ENCODE results near the gene RNF130.

Gene RNF130

DNA sequence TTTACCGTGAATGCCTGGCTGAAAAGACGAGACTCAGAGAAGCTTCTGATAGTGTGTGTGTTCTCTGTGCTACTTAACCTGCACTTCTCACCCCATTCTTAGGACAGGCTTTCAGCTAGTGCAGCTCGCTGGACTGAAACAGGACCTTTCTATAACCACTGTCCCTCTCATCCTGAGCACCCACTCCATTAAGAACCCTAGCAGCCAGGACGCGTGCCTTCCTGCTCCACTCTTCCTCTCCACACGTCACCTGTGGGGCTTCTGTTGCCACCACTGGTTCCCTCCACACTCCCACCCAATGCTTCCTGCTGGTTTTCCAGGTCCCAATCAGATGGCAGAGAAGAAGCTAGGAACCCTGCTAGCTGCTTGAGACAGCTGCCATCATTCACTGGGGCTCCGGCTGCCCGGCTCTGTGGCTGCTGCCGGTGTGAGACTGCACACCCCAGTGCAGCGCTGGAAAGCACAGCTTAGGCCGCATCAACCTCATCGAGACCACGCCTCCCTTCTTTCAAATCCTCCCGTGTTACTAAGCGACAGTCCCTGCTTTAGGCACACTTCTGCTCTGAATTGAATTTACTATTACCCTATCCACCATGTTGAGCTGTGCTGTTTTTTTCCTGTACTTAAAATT, 44.0 kb downstream of the RNF130 start:
- H3K9ac ChIP-seq (ENCODE audit: low read length): no peak overlapping the region
- TF ChIP-seq, protein P1, sequence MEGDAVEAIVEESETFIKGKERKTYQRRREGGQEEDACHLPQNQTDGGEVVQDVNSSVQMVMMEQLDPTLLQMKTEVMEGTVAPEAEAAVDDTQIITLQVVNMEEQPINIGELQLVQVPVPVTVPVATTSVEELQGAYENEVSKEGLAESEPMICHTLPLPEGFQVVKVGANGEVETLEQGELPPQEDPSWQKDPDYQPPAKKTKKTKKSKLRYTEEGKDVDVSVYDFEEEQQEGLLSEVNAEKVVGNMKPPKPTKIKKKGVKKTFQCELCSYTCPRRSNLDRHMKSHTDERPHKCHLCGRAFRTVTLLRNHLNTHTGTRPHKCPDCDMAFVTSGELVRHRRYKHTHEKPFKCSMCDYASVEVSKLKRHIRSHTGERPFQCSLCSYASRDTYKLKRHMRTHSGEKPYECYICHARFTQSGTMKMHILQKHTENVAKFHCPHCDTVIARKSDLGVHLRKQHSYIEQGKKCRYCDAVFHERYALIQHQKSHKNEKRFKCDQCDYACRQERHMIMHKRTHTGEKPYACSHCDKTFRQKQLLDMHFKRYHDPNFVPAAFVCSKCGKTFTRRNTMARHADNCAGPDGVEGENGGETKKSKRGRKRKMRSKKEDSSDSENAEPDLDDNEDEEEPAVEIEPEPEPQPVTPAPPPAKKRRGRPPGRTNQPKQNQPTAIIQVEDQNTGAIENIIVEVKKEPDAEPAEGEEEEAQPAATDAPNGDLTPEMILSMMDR (IDR thresholded peaks at IDR 0.05; ENCODE audit: low read depth, low read length): no peak
- TF ChIP-seq EZH2phosphoT487 (IDR thresholded peaks at IDR 0.05; ENCODE audit: low read depth): no peak
- H3K4me3 ChIP-seq (ENCODE audit: low read length): no peak overlapping the region
- H3K27me3 ChIP-seq (ENCODE audit: low read depth, low read length): peaks cover 49% of the 10 kb centered on the region
- H2AFZ ChIP-seq (ENCODE audit: low read depth, low read length): no peak overlapping the region
- no peaks in the 10 kb centered on the region for H3K4me1 ChIP-seq (ENCODE audit: low read length)
- no peak overlapping the region for H3K4me2 ChIP-seq (ENCODE audit: low read length)
- H3K36me3 ChIP-seq (replicated peaks; ENCODE audit: low read depth, low read length): no peaks in the 10 kb centered on the region
- no peak overlapping the region for H3K27ac ChIP-seq (ENCODE audit: low read length)
- no peaks in the 10 kb centered on the region for H3K9me3 ChIP-seq (ENCODE audit: insufficient read depth, low read length)
- no peaks in the 10 kb centered on the region for H4K20me1 ChIP-seq (ENCODE audit: insufficient read depth, low read length)
- no peaks in the 10 kb centered on the region for H3K79me2 ChIP-seq (ENCODE audit: low read length)

DNA sequence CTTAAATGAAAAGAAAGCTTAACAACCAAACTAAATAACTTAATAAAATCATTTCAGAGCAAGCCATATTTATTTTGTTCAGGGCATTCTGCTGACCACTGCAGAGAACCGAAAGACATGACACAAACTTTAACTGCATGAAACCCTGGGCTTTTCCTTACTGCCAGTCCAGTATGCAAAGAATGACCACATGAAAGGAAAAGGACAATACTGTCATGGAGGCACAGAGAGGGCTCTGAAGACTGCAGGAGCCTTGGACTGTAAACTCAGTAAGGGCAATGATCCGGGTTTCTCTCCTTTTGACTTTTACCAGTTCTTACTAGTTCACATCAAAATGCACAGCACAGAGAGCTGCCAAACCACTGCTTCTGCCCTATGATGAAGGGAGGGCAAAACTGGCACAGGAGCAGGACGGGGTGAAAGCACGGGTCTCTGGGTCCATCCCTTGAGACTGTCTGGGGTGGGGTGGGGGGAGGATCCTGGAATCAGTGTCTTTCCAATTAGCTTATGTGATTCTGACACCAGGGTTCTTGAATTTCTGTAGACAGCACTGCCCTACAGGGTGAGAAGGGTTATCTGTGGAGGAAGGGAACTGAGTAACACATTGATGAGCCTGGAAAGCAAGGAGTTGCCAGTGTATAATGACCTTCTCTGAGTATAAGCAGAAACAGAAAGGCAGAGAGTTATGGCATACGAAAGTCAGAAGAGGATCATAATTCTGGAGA, 44.7 kb downstream of the RNF130 start:
- Histone ChIP-seq H3K9me3 (ENCODE audit: insufficient read depth, low read length) (no peaks in the 10 kb centered on the region), H3K27ac (ENCODE audit: low read length) (no peak overlapping the region), H3K27me3 (ENCODE audit: low read depth, low read length) (peaks cover 56% of the 10 kb centered on the region), H4K20me1 (ENCODE audit: insufficient read depth, low read length) (no peaks in the 10 kb centered on the region), H3K4me3 (ENCODE audit: low read length) (no peak overlapping the region), H3K9ac (ENCODE audit: low read length) (no peak overlapping the region), H3K79me2 (ENCODE audit: low read length) (no peaks in the 10 kb centered on the region), H3K4me1 (ENCODE audit: low read length) (no peaks in the 10 kb centered on the region), H3K4me2 (ENCODE audit: low read length) (no peak overlapping the region), H2AFZ (ENCODE audit: low read depth, low read length) (no peak overlapping the region), H3K36me3 (replicated peaks; ENCODE audit: low read depth, low read length) (no peaks in the 10 kb centered on the region)
- no peak for TF ChIP-seq EZH2phosphoT487 (IDR thresholded peaks at IDR 0.05; ENCODE audit: low read depth)
- TF ChIP-seq, protein P1 (IDR thresholded peaks at IDR 0.05; ENCODE audit: low read depth, low read length): no peak

DNA sequence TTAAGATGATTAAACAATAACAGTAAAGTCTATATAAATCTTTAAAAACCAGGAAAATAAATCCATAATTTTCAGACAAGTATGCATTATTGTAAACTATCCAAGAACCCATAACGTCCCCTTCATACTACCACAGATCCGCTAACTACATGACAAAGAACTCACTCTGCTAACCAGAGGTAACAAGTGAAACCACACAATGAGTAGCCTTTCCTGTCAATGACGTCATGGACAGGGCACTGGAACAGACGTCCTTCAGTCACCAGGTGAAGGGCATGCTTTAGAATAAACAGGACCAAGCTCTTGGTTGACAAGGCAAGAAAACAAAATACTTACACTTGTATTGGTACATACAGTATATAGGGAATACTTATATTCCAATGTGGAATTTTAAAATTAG, 45.2 kb downstream of the RNF130 start:
- no peaks in the 10 kb centered on the region for H3K4me1 ChIP-seq (ENCODE audit: low read length)
- H3K9ac ChIP-seq (ENCODE audit: low read length): no peak overlapping the region
- H3K79me2 ChIP-seq (ENCODE audit: low read length): no peaks in the 10 kb centered on the region
- no peaks in the 10 kb centered on the region for H4K20me1 ChIP-seq (ENCODE audit: insufficient read depth, low read length)
- H3K4me2 ChIP-seq (ENCODE audit: low read length): no peak overlapping the region
- H3K27ac ChIP-seq (ENCODE audit: low read length): no peak overlapping the region
- H3K4me3 ChIP-seq (ENCODE audit: low read length): no peak overlapping the region
- no peaks in the 10 kb centered on the region for H3K36me3 ChIP-seq (replicated peaks; ENCODE audit: low read depth, low read length)
- no peaks in the 10 kb centered on the region for H3K9me3 ChIP-seq (ENCODE audit: insufficient read depth, low read length)
- TF ChIP-seq, protein P1 (IDR thresholded peaks at IDR 0.05; ENCODE audit: low read depth, low read length): no peak
- no peak for TF ChIP-seq EZH2phosphoT487 (IDR thresholded peaks at IDR 0.05; ENCODE audit: low read depth)
- peaks cover 59% of the 10 kb centered on the region for H3K27me3 ChIP-seq (ENCODE audit: low read depth, low read length)
- no peak overlapping the region for H2AFZ ChIP-seq (ENCODE audit: low read depth, low read length)

DNA sequence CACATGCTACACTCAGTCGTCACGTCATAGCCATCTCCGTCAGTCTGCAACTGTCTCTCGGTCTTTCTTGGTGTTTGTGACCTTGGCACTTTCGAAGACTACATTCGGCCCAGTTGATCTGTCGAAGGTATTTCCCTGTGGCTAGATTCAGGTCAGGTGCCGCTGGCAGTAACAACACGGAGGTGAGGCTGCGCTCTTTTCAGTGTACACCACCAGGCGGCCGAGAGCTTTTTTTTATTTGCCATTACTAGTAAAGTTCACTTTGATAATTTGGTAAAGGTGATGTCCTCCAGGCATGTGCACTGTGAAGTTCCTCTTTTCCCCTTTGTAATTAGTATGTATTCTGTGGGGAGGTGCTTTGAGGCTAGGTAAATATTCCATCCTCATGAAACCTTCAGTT, 49.7 kb downstream of the RNF130 start:
- Histone ChIP-seq H3K36me3 (replicated peaks; ENCODE audit: low read depth, low read length) (no peaks in the 10 kb centered on the region), H3K4me3 (ENCODE audit: low read length) (no peak overlapping the region), H3K9me3 (ENCODE audit: insufficient read depth, low read length) (no peaks in the 10 kb centered on the region), H3K4me2 (ENCODE audit: low read length) (no peak overlapping the region), H3K4me1 (ENCODE audit: low read length) (no peaks in the 10 kb centered on the region), H3K27me3 (ENCODE audit: low read depth, low read length) (peaks cover 48% of the 10 kb centered on the region), H4K20me1 (ENCODE audit: insufficient read depth, low read length) (no peaks in the 10 kb centered on the region), H3K27ac (ENCODE audit: low read length) (no peak overlapping the region), H3K79me2 (ENCODE audit: low read length) (no peaks in the 10 kb centered on the region), H2AFZ (ENCODE audit: low read depth, low read length) (no peak overlapping the region), H3K9ac (ENCODE audit: low read length) (no peak overlapping the region)
- TF ChIP-seq EZH2phosphoT487 (IDR thresholded peaks at IDR 0.05; ENCODE audit: low read depth): no peak
- TF ChIP-seq, protein P1 (IDR thresholded peaks at IDR 0.05; ENCODE audit: low read depth, low read length): no peak
